GM12878 (cell line): ENCODE results near the gene NAA11. TPM values are rescaled to one million over a fixed set of nuclear protein-coding genes. Genes with fewer than 3 reads are reported as not detected.

ENCODE experiments used
- ATAC-seq: fragments of 200-7000 bp; cut with Tn5 transposase; 3 replicates; pipeline ENCODE4 v1.9.1; 2020; ENCODE audit warnings: mild to moderate bottlenecking, moderate library complexity
- BruUV-seq: library from RNA; stranded (reverse); fragments of 400-500 nt; replicated peaks from 2 replicates; lab custom pipeline; 2021; lab: Mats Ljungman, UMichigan
- CTCF ChIA-PET: fragments of 300-600 bp; sonication (Branson Sonifier 250); formaldehyde crosslinking; extraction: SDS; loops from one replicate; lab custom pipeline; 2021; ENCODE audit warnings: inconsistent platforms; lab: Yijun Ruan, JAX
- POLR2A ChIA-PET: fragments of 350-600 bp; formaldehyde crosslinking; extraction: SDS; loops from one replicate; lab custom pipeline; 2021; ENCODE audit warnings: inconsistent platforms; lab: Charles Lee
- RAD21 ChIA-PET: fragments of 300-600 bp; sonication (Branson Sonifier 250); formaldehyde crosslinking; loops from one replicate; lab custom pipeline; 2023; ENCODE audit warnings: antibody characterized with exemption; ENCODE audit not compliant: unreplicated experiment; lab: Charles Lee
- SMC1A ChIA-PET: fragments of 300-600 bp; sonication (Branson Sonifier 250); formaldehyde crosslinking; loops from one replicate; lab custom pipeline; 2023; ENCODE audit not compliant: unreplicated experiment, uncharacterized antibody; lab: Charles Lee
- DNase-seq: peaks from one replicate; pipeline ENCODE4 v3.0.0-alpha.2; 2011; ENCODE audit warnings: low read depth, low spot score
- FAIRE-seq: peaks from 3 replicates; lab custom pipeline; 2011; peaks lifted over from hg19 to GRCh38; lab: Jason Lieb, UNC
- H2AFZ ChIP-seq: 2 replicates; pipeline ENCODE4 v1.6.0; 2011; ENCODE audit warnings: low read depth, low read length, control low read depth; ENCODE audit not compliant: control insufficient read depth
- H3K27ac ChIP-seq: 2 replicates; pipeline ENCODE4 v1.5.1; 2011; ENCODE audit warnings: control low read depth; ENCODE audit not compliant: control insufficient read depth, insufficient read depth
- H3K27me3 ChIP-seq, 2 experiments: replicated peaks in 1 of 2; 2 replicates each; pipeline versions ENCODE4 v1.6.0 to v1.6.1; 2011; ENCODE audit warnings: low read length in 1 of 2; ENCODE audit not compliant: control insufficient read depth in 2 of 2, insufficient read depth in 2 of 2
- H3K36me3 ChIP-seq, 2 experiments: 2 replicates each; pipeline ENCODE4 v1.5.1; 2011; ENCODE audit warnings: low read length in 1 of 2; ENCODE audit not compliant: control insufficient read depth in 2 of 2, insufficient read depth in 2 of 2
- H3K4me1 ChIP-seq: 2 replicates; pipeline ENCODE4 v1.6.1; 2011; ENCODE audit warnings: mild to moderate bottlenecking, low read length, moderate library complexity, mixed read lengths; ENCODE audit not compliant: control insufficient read depth, insufficient read depth
- H3K4me2 ChIP-seq: 2 replicates; pipeline ENCODE4 v1.6.0; 2011; ENCODE audit warnings: control low read depth; ENCODE audit not compliant: control insufficient read depth, insufficient read depth
- H3K4me3 ChIP-seq: fragments of 200-600 bp; sonication (generic); 2 replicates; pipeline ENCODE4 v1.5.1; 2016
- H3K79me2 ChIP-seq: 2 replicates; pipeline ENCODE4 v1.6.0; 2011; ENCODE audit warnings: low read length; ENCODE audit not compliant: control insufficient read depth, insufficient read depth
- H3K9ac ChIP-seq: 2 replicates; pipeline ENCODE4 v1.8.0; 2011; ENCODE audit warnings: low read length, control low read depth, mixed read lengths; ENCODE audit not compliant: control insufficient read depth, insufficient read depth
- H3K9me3 ChIP-seq: replicated peaks from 3 replicates; pipeline ENCODE4 v1.5.1; 2011; ENCODE audit warnings: mild to moderate bottlenecking, low read length; ENCODE audit not compliant: control insufficient read depth, insufficient read depth
- H4K20me1 ChIP-seq: 2 replicates; pipeline ENCODE4 v1.6.0; 2011; ENCODE audit not compliant: control insufficient read depth, insufficient read depth
- ATF2 ChIP-seq: IDR thresholded peaks from 2 replicates; pipeline ENCODE4 v1.6.1; 2012; ENCODE audit warnings: low read length, inconsistent platforms
- ATF7 ChIP-seq: fragments of 450-650 bp; IDR thresholded peaks from 2 replicates; pipeline ENCODE4 v1.6.1; 2016; ENCODE audit warnings: low read depth, mild to moderate bottlenecking
- BCL3 ChIP-seq: IDR thresholded peaks from 2 replicates; pipeline ENCODE4 v1.6.1; 2011; ENCODE audit warnings: borderline replicate concordance, low read depth, mild to moderate bottlenecking, moderate library complexity, low read length; ENCODE audit not compliant: insufficient read depth, poor library complexity, severe bottlenecking
- FOXM1 ChIP-seq: IDR thresholded peaks from 2 replicates; pipeline ENCODE4 v1.6.1; 2012; ENCODE audit warnings: low read depth, mild to moderate bottlenecking, inconsistent platforms, low read length, moderate library complexity
- HDGF ChIP-seq: fragments of 450-650 bp; IDR thresholded peaks from 2 replicates; pipeline ENCODE4 v1.6.1; 2016; ENCODE audit warnings: antibody characterized with exemption
- JUND ChIP-seq: IDR thresholded peaks from 2 replicates; pipeline ENCODE4 v1.6.1; 2012; ENCODE audit warnings: low read depth, mild to moderate bottlenecking, low read length, improper control_type of control experiment, moderate library complexity
- NR2F1 ChIP-seq: fragments of 450-650 bp; conservative IDR thresholded peaks from 2 replicates; pipeline ENCODE4 v1.6.1; 2017; ENCODE audit warnings: mild to moderate bottlenecking
- PBX3 ChIP-seq: IDR thresholded peaks from 2 replicates; pipeline ENCODE4 v1.6.1; 2011; ENCODE audit warnings: mild to moderate bottlenecking, low read depth, low read length, moderate library complexity; ENCODE audit not compliant: insufficient replicate concordance
- SPI1 ChIP-seq: IDR thresholded peaks from 2 replicates; pipeline ENCODE4 v1.6.1; 2011; ENCODE audit warnings: low read depth, mild to moderate bottlenecking, low read length, moderate library complexity, borderline replicate concordance; ENCODE audit not compliant: insufficient read depth
- SREBF1 ChIP-seq: IDR thresholded peaks from 2 replicates; pipeline ENCODE4 v1.6.1; 2012; ENCODE audit warnings: mild to moderate bottlenecking, low read length
- ZNF274 ChIP-seq: IDR thresholded peaks from one replicate; pipeline ENCODE4 v1.8.0; 2011; ENCODE audit not compliant: insufficient read length, insufficient read depth
- ZZZ3 ChIP-seq: IDR thresholded peaks from 2 replicates; pipeline ENCODE4 v1.6.1; 2011; ENCODE audit warnings: low read depth; ENCODE audit not compliant: control insufficient read depth, insufficient read length
- WGBS: methylation state at CpG from one replicate; pipeline ENCODE4 v1.1.6; 2016; ENCODE audit warnings: low lambda C conversion rate; ENCODE audit not compliant: insufficient replicate concordance, insufficient coverage; ENCODE audit errors: missing lambda C conversion rate; 5-methylcytosine and 5-hydroxymethylcytosine counted together
- in situ Hi-C: fragments of 300-500 bp; cut with MboI; formaldehyde crosslinking; loops from 9 replicates; pipeline ENCODE4 v1.14.3; 2018; ENCODE audit warnings: mixed read lengths
- intact Hi-C: fragments of 100-400 bp; cut with micrococcal nuclease; formaldehyde crosslinking; loops from one replicate; pipeline ENCODE4 v1.14.2; 2022; ENCODE audit not compliant: unreplicated experiment
- polyA plus RNA-seq, 11 experiments: library from polyadenylated mRNA; depleted of rRNA in 4 of 11; unstranded in 6 of 11; stranded (reverse) in 5 of 11; fragments of >200 nt; fragmentation: Nextera tagmentation in 4 of 11; fragmentation: Illumina TruSeq in 1 of 11; extraction: Ambion mirVana in 4 of 11; extraction: Trizol in 1 of 11; gene quantifications; 1 replicate in 1 of 11; 2 replicates in 10 of 11; pipeline versions ENCODE4 v1.2.1 to v1.2.3, GENCODE V29; 2011 to 2016; ENCODE audit warnings: inconsistent platforms in 2 of 11, missing spikeins in 2 of 11, low read depth in 1 of 11
- total RNA-seq, 4 experiments: library from RNA; depleted of rRNA in 3 of 4; stranded (reverse); fragments of >200 nt in 3 of 4; fragmentation: Illumina TruSeq in 1 of 4; extraction: Trizol in 1 of 4; gene quantifications; 2 replicates each; pipeline versions ENCODE4 v1.2.1 to v1.2.3, GENCODE V29; 2013 to 2021
- TF ChIP-seq, protein P1 (sequence below): fragments of 450-650 bp; formaldehyde crosslinking; IDR thresholded peaks from 2 replicates; pipeline ENCODE4 v1.4.0; 2022; ENCODE audit warnings: mild to moderate bottlenecking, moderate library complexity
- TF ChIP-seq, protein P2 (sequence below), 3 experiments: IDR thresholded peaks in 2 of 3; conservative IDR thresholded peaks in 1 of 3; 2 replicates each; pipeline ENCODE4 v1.5.1; 2011; ENCODE audit warnings: low read depth in 3 of 3, low read length in 3 of 3, mild to moderate bottlenecking in 3 of 3, control low read depth in 2 of 3, moderate library complexity in 2 of 3, inconsistent platforms in 1 of 3, mixed read lengths in 1 of 3; ENCODE audit not compliant: control insufficient read depth in 2 of 3, insufficient read depth in 1 of 3; ENCODE audit errors: extremely low read depth in 1 of 3

NAA11 gene
- total and polyA plus RNA-seq, 10 of the 15 experiments (the other 5 are each of a cell fraction or from before 2014, with no cell fraction given), result 0.12 to 0.16 TPM; not detected in 8

DNA sequence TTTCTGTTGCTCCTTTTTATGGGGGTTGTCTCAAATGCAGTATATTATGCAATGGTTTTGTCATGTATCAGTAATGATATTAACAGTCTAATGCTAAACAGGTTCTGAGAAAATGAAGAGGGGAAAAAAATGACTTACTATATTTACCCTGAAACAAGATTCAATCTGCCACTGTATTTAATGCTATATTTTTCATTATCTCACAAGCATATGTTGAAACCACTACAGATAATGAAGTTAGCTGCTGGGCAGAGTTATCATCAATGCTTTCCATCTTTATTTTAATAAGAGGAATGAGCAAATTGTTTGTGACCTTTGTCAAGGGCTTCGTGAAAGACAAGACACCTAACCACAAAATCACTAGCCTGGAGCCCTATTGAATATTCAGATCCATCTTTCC is 32.6 kb upstream of the NAA11 start:
- SMC1A ChIA-PET, result no interaction called here
- POLR2A ChIA-PET, result no interaction called here

More for the DNA sequence above, 32.6 kb upstream of the NAA11 start:
- no peak for TF ChIP-seq BCL3
- TF ChIP-seq, protein P1, sequence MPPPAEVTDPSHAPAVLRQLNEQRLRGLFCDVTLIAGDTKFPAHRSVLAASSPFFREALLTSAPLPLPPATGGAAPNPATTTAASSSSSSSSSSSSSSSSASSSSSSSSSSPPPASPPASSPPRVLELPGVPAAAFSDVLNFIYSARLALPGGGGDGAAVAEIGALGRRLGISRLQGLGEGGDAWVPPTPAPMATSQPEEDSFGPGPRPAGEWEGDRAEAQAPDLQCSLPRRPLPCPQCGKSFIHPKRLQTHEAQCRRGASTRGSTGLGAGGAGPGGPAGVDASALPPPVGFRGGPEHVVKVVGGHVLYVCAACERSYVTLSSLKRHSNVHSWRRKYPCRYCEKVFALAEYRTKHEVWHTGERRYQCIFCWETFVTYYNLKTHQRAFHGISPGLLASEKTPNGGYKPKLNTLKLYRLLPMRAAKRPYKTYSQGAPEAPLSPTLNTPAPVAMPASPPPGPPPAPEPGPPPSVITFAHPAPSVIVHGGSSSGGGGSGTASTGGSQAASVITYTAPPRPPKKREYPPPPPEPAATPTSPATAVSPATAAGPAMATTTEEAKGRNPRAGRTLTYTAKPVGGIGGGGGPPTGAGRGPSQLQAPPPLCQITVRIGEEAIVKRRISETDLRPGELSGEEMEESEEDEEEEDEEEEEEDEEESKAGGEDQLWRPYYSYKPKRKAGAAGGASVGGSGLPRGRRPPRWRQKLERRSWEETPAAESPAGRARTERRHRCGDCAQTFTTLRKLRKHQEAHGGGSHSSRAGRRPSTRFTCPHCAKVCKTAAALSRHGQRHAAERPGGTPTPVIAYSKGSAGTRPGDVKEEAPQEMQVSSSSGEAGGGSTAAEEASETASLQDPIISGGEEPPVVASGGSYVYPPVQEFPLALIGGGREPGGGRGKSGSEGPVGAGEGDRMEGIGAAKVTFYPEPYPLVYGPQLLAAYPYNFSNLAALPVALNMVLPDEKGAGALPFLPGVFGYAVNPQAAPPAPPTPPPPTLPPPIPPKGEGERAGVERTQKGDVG (CRISPR knock-in tag), result no peak
- TF ChIP-seq, protein P2, sequence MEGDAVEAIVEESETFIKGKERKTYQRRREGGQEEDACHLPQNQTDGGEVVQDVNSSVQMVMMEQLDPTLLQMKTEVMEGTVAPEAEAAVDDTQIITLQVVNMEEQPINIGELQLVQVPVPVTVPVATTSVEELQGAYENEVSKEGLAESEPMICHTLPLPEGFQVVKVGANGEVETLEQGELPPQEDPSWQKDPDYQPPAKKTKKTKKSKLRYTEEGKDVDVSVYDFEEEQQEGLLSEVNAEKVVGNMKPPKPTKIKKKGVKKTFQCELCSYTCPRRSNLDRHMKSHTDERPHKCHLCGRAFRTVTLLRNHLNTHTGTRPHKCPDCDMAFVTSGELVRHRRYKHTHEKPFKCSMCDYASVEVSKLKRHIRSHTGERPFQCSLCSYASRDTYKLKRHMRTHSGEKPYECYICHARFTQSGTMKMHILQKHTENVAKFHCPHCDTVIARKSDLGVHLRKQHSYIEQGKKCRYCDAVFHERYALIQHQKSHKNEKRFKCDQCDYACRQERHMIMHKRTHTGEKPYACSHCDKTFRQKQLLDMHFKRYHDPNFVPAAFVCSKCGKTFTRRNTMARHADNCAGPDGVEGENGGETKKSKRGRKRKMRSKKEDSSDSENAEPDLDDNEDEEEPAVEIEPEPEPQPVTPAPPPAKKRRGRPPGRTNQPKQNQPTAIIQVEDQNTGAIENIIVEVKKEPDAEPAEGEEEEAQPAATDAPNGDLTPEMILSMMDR (IDR thresholded peaks at IDR 0.05 in 2 of 3, conservative IDR thresholded peaks at IDR 0.05 in 1 of 3; ENCODE audit: control insufficient read depth in 2 of 3, extremely low read depth in 1 of 3, insufficient read depth in 1 of 3, low read depth in 3 of 3, low read length in 3 of 3), result no peak
- no peak for TF ChIP-seq NR2F1
- no peak for TF ChIP-seq ZZZ3
- TF ChIP-seq ATF2, result no peak
- no peak for TF ChIP-seq SREBF1
- no peak for TF ChIP-seq FOXM1
- TF ChIP-seq ATF7, result no peak
- TF ChIP-seq HDGF, result no peak
- no peak for TF ChIP-seq ZNF274
- TF ChIP-seq PBX3, result no peak
- TF ChIP-seq SPI1, result no peak
- TF ChIP-seq JUND, result no peak
- H3K27me3 ChIP-seq, result no peaks in the 10 kb centered on the region
- in situ Hi-C loops, result no loop called here
- FAIRE-seq, result no peak
- intact Hi-C loops, result no loop called here
- no peak overlapping the region for H3K4me3 ChIP-seq
- BruUV-seq, result no TSS peak
- H4K20me1 ChIP-seq, result no peaks in the 10 kb centered on the region
- H3K4me2 ChIP-seq, result no peak overlapping the region
- no peak overlapping the region for H3K9ac ChIP-seq
- DNase-seq, result no peak
- H3K36me3 ChIP-seq, result no peaks in the 10 kb centered on the region
- CTCF ChIA-PET, result interaction anchor here (0.6 to 1.4 kb wide), 2 partner anchors 9 to 311 kb away, joined by 3 read pairs; no protein-coding TSS in a partner anchor
- no peaks in the 10 kb centered on the region for H3K4me1 ChIP-seq
- H2AFZ ChIP-seq, result no peak overlapping the region
- ATAC-seq, result no peak
- WGBS, result 0% methylated on average over 1 of the region's 1 CpG
- RAD21 ChIA-PET, result no interaction called here
- no peaks in the 10 kb centered on the region for H3K79me2 ChIP-seq
- no peak overlapping the region for H3K27ac ChIP-seq
- H3K9me3 ChIP-seq, result no peaks in the 10 kb centered on the region
